Bone marrow (tissue), 2 donors: ENCODE data around the gene MCM7.

Experiments used
- DNase-seq, 2 donors: peaks; one replicate each; lab custom pipeline; 2025; lab: John Stamatoyannopoulos, UW

The MCM7 gene

GRCh38 chr7:100093925-100094486 lies 7.2 kb downstream of the MCM7 start:
- no peak for DNase-seq

DNA sequence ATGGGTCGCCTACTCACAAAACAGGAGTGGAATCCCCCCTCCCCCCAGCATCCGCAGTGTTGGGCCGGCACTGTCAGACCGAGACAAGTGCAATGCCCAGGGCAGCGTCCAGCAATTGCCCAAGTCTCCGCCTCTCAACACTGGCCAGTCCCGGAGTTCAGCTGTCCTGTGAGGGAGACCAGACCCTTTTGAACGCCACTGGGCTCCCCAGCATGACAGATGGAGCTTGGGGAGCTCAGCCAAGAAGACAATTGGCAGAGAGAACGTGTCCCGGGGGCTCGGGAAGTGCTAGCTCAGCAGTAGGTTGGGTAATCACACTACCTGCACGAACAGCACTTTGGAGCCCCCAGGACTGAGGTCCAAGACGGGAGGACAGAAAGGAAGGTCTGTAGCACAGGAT lies 7.7 kb downstream of the MCM7 start:
- DNase-seq = no peak

DNA sequence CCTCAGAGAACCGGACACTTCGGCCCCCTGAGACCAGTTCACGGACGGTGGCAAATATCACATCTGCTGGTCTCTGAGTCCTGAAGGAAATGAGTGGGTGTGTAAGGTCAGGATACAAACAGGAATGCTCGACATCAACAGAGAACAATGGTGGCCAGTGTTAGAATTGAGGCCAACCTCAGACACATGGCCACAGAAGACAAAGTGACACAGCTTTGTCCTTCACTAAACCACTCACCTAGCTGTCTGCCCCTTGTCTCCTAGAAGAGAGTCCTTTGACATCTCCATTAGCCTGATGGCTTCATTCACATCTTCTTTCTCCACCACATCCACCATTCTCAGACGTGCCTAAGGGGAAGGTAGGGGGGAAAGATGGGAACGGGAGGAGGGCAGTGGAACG lies 8.1 kb downstream of the MCM7 start:
- no peak for DNase-seq

DNA sequence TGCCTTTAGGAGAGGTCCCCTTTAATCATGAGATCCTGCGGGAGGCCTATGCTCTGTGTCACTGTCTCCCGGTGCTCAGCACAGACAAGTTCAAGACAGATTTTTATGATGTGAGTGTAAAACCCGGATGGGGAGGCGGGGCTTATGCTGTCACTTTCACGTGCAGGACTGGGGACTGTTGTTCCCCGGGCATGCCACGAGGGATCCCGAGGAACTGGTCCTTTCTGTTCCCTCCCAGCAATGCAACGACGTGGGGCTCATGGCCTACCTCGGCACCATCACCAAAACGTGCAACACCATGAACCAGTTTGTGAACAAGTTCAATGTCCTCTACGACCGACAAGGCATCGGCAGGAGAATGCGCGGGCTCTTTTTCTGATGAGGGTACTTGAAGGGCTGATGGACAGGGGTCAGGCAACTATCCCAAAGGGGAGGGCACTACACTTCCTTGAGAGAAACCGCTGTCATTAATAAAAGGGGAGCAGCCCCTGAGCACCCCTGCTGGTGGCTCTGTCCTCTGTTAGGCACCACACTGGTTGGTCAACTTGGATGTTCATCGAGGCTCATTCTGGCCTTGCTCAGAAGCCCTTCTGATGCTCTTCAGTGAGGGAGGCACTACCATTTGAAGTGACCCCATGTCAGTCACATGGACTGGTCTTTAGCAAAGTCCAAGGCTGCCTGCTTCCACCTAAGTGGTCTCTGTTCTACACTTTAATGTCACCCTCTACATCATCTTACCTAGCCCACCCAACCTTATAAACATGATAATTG lies 9.6 kb downstream of the MCM7 start:
- no peak for DNase-seq

DNA sequence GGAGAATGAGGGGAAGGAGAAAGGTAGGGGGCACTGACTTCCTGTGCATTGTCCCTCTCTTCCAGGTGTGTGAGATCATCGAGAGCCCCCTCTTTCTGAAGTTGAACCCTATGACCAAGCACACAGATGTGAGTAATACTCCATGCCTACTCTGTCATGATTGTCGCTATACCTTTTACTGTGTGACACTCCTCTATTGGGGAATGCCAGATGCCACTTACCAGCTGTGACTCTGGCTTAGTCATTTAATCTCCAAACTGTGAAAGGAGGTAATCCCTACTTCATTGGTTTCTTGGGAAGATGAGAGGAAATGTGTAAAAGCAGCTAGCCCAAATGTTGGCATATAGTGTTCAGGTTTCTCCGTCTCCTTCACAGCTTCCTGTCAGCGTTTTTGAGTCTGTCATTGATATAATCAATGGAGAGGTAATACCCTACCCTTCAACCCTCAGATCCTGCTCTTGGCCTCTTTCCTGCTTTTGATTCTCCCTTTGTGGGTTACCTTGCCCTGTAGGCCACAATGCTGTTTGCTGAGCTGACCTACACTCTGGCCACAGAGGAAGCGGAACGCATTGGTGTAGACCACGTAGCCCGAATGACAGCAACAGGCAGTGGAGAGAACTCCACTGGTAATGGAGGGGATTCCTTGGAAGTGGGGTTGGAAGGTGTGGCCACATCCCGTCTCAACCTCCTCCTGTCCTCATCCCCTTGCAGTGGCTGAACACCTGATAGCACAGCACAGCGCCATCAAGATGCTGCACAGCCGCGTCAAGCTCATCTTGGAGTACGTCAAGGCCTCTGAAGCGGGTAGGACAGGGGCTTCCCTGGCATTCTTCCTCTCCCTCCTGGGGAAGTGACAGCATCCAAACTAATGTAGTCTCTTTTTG lies 10.4 kb downstream of the MCM7 start:
- DNase-seq = no peak

DNA sequence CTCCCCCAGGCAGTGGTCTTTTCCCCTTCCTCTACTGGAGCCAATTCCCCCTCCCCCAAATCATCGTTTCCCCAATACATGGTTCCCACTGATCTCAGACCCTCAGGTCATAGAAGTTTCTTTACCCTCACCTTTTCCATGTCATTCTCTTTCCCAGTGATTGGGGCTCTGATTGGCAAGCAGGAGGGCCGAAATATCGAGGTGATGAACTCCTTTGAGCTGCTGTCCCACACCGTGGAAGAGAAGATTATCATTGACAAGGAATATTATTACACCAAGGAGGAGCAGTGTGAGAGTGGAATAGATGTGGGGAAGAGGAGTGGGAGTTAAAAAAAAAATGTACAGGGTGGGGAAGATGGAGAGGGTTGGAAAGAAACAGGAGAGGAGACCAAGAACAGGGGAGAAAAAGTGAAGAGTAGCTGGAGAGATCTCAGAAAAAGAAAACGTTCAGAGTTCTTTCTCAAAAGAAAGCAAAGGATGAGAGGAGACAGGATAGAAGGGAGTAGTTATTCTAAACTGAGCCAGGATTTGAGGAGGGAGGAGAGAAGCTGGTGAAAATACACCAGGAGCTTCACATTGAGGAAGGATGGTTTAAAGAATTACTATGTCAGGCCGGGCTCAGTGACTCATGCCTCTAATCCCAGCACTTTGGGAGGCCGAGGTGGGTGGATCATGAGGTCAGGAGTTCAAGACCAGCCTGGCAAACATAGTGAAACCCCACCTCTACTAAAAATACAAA lies 11.6 kb downstream of the MCM7 start:
- DNase-seq = no peak

GRCh38 chr7:100088621-100089457 lies 12.4 kb downstream of the MCM7 start, which contains the start of gene COPS6:
TSS of gene COPS6 (plus strand) at chr7:100088969. CDS start at chr7:100088991, 22 bp downstream.
- DNase-seq = peak; percentile 7 to 74

- no peak for DNase-seq
These were observed 13.0 kb downstream of the MCM7 start for GRCh38 chr7:100088095-100088620.

DNA sequence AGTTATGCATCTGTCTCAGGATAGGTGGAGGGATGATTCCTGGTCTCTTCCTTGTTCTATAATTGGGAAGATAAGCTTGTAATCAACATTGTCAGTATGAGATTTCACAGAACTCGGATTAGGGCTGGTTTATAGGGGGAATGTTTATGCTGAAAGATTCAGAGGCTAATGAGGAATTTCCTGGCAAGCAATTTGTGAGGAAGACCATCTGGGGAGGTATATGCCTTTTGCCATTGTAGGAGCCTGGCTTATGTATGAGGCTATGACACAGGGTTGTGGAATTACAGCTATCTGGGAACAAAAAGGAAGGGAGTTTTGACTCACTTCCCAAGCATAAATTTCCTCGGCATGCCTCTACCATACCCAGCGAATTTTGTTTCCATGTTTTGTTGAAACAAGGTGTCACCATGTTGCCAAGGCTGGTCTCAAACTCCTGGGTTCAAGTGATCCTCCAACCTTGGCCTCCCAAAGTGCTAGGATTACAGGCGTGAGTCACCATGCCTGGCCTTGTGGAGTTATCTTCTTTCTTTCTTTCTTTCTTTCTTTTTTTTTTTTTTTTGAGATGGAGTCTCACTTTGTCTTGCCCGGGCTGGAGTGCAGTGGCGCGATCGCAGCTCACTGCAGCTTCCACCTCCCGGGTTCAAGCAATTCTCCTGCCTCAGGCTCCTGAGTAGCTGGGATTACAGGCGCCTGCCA lies 14.0 kb downstream of the MCM7 start:
- DNase-seq = no peak

- DNase-seq = no peak
These were observed 15.7 kb downstream of the MCM7 start for GRCh38 chr7:100085515-100085914.

DNA sequence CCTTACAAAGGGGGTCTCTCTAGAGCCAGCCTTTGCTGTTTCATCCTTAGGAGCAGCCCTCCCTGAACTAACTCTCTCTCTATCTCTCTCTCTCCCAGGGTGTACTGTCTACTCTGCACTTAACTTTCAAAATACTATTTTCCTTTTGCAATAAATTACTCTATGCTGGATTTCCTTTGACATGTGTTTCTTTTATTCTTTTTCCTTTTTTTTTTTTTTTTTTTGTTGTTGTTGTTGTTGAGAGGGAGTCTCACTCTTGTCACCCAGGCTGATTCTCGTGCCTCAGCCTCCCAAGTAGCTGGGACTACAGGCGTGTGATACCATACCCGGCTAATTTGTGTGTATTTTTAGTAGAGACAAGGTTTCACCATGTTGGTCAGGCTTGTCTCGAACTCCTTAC lies 18.2 kb downstream of the MCM7 start:
- no peak for DNase-seq

DNA sequence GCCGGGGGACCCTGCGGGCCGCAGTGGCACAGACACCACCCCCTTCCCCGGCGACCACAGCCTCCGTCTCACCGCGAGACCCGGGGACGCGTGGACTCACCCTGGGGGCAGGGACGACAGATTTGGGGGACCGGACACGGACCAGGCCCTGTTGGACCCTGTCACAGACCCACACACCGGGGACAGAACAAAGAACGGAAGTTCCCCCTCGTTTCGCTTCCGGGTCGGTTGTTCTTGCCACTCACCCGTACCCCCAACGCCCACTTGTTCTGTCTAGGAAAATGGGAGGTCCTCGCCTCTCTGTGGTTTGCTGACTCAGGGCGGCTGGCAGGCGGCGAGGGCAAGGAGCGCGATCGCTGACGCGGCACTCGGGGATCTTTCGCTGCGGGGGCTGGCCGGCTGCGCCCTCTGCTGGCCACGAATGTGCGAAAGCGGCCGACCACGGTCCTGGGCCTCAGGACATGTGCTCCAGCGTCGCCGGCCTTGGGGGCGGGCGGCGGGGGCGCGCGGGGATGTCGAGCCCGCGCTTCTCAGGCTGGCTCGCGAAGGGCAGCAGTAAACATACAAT lies 19.6 kb downstream of the MCM7 start, which contains the start of gene ZNF3:
TSS of gene ZNF3 (minus strand) at position 189 of the 568 bp plus-strand sequence. CDS start 4,366 bp downstream, outside the sequence.
- peak; percentile 91 to 98 for DNase-seq

DNA sequence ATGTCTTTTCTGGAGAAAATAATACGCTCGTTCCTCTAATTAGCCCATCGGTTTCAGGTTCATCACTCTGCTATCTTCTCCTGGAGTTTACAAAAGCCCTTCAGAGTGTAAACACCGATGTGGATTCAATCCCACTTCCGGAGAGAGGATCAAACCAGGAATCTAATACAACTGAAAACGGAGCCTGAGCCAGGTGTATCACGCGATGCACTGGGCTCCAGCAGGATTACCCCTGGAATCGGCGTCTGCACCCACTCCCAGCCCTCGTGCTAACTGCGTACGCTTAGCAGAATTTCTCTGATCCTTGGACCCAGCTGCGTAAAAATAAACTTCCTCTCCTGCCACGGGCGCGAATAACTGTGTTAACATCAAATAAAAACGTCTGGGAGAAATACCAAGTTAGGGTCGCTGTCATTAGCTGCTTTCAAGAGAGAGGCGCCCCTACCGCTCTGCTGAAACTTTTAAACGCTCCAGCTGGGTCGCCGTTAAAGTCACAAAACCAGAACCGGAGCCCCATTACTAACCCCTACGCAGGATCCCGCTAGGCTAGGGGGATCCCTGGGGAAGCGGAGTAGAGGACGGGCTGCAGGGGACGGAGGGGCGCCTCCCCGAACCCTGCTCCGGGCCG lies 20.2 kb downstream of the MCM7 start:
- no peak for DNase-seq

- no peak for DNase-seq
These were observed 22.1 kb downstream of the MCM7 start for GRCh38 chr7:100079024-100079560.

DNA sequence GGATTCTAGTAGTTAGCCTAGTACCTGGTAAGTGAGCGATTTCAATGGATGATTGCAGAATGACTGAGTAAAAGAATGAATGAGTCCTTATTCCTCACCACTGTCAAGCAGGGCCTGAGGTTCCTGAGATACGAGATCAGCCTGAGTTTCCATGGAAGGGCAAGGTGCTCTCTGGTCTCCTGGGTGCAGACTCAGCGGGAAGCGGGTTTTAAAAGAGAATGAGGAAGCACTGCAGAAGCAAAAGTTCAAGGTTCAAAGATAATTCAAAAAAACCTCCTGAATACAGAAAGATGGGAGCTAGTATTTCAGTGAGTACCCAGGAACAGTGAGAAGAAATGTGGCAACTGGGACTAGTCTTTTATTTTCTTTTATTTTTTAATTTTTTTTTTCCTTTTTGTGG lies 24.0 kb downstream of the MCM7 start:
- no peak for DNase-seq

- no peak for DNase-seq
These were observed 25.8 kb downstream of the MCM7 start for GRCh38 chr7:100075418-100075817.

- DNase-seq = no peak
These were observed 26.4 kb downstream of the MCM7 start for GRCh38 chr7:100074841-100075240.

- no peak for DNase-seq
These were observed 28.7 kb downstream of the MCM7 start for GRCh38 chr7:100072462-100072861.
